Endodermal cell (in vitro differentiated cells): Measurements from ENCODE around the gene PFDN6. TPM values are rescaled to one million over a fixed set of nuclear protein-coding genes. Genes with fewer than 3 reads are reported as not detected.
"Not testable (repeated sequence)": the region's sequence is repeated elsewhere in the genome, so short reads cannot be mapped to it uniquely, and the experiment has no call there.

Experiments used
- DNase-seq: peaks from one replicate; pipeline ENCODE4 v3.0.0-alpha.2; 2017
- H3K27ac ChIP-seq: 2 replicates; pipeline ENCODE4 v1.5.1; 2013; ENCODE audit warnings: mild to moderate bottlenecking, low read depth, low read length, moderate library complexity
- H3K27me3 ChIP-seq: 2 replicates; pipeline ENCODE4 v1.6.1; 2013; ENCODE audit warnings: mild to moderate bottlenecking, low read length, moderate library complexity; ENCODE audit not compliant: insufficient read depth, control insufficient read depth, poor library complexity, severe bottlenecking
- H3K36me3 ChIP-seq: 2 replicates; pipeline ENCODE4 v1.7.0; 2013; ENCODE audit warnings: mild to moderate bottlenecking, low read length, moderate library complexity; ENCODE audit not compliant: control insufficient read depth, insufficient read depth
- H3K4me1 ChIP-seq: one replicate; pipeline ENCODE4 v1.7.0; 2013; ENCODE audit warnings: low read length; ENCODE audit not compliant: control insufficient read depth, insufficient read depth
- H3K4me3 ChIP-seq: 2 replicates; pipeline ENCODE4 v1.5.1; 2013; ENCODE audit warnings: mild to moderate bottlenecking, low read length, moderate library complexity
- H3K9ac ChIP-seq: 2 replicates; pipeline ENCODE4 v1.6.1; 2013; ENCODE audit warnings: mild to moderate bottlenecking, low read length, moderate library complexity; ENCODE audit not compliant: poor library complexity, severe bottlenecking; ENCODE audit errors: extremely low read depth
- H3K9me3 ChIP-seq: 2 replicates; pipeline ENCODE4 v1.6.1; 2013; ENCODE audit warnings: mild to moderate bottlenecking, low read length, moderate library complexity; ENCODE audit not compliant: control insufficient read depth
- H3K27ac Mint-ChIP-seq: 2 replicates; pipeline ENCODE4 v1.8.0; 2020; ENCODE audit warnings: mixed read lengths
- H3K27me3 Mint-ChIP-seq: 2 replicates; pipeline ENCODE4 v1.8.0; 2021; ENCODE audit warnings: mild to moderate bottlenecking, mixed read lengths; ENCODE audit not compliant: insufficient read depth
- H3K36me3 Mint-ChIP-seq: 2 replicates; pipeline ENCODE4 v1.8.0; 2020; ENCODE audit warnings: low read depth, mixed read lengths
- H3K4me1 Mint-ChIP-seq: 2 replicates; pipeline ENCODE4 v1.8.0; 2020; ENCODE audit warnings: mixed read lengths
- H3K4me3 Mint-ChIP-seq: 2 replicates; pipeline ENCODE4 v1.8.0; 2020; ENCODE audit warnings: mild to moderate bottlenecking, moderate library complexity, mixed read lengths
- H3K9me3 Mint-ChIP-seq: 2 replicates; pipeline ENCODE4 v1.8.0; 2020; ENCODE audit warnings: mild to moderate bottlenecking, mixed read lengths
- CTCF ChIP-seq: fragments of 200-600 bp; sonication (generic); conservative IDR thresholded peaks from 2 replicates; pipeline ENCODE4 v1.5.0; 2021; ENCODE audit warnings: antibody characterized with exemption, mild to moderate bottlenecking
- WGBS, 2 experiments: methylation state at CpG; one replicate each; pipeline versions ENCODE4 v1.1.5 to v1.1.7; 2013; ENCODE audit warnings: missing lambda C conversion rate in 2 of 2, mixed read lengths in 1 of 2; ENCODE audit not compliant: insufficient coverage in 1 of 2, insufficient read length in 1 of 2; 5-methylcytosine and 5-hydroxymethylcytosine counted together
- total RNA-seq, 2 donors: library from RNA; stranded (reverse); fragmentation: NEBNext Ultra II Directional in 1 of 2; extraction: Animal tissue kit (Norgen Biotek cat#: 25700) in 1 of 2; gene quantifications; 2 replicates in 1 of 2; 3 replicates in 1 of 2; pipeline ENCODE4 v1.2.1, GENCODE V29; 2021

Gene PFDN6
- total RNA-seq, 2 donors from 2014 or later = 69.9 to 86.4 TPM

GRCh38 chr6:33252759-33253158 lies 36.6 kb upstream of the PFDN6 start:
- Histone ChIP-seq H3K4me1 (peaks cover 5% of the 10 kb centered on the region), H3K9me3 (peaks cover 2% of the 10 kb centered on the region), H3K4me3 (no peak overlapping the region), H3K36me3 (peaks cover 26% of the 10 kb centered on the region), H3K9ac (no peak overlapping the region), H3K27ac (no peak overlapping the region), H3K27me3 (peaks cover 11% of the 10 kb centered on the region)
- no peak overlapping the region for H3K27ac Mint-ChIP-seq
- H3K9me3 Mint-ChIP-seq = peaks cover 7% of the 10 kb centered on the region
- peaks cover 4% of the 10 kb centered on the region for H3K27me3 Mint-ChIP-seq
- no peak overlapping the region for H3K4me3 Mint-ChIP-seq
- peaks cover 32% of the 10 kb centered on the region for H3K36me3 Mint-ChIP-seq
- DNase-seq = no peak
- TF ChIP-seq CTCF = no peak
- H3K4me1 Mint-ChIP-seq = peaks cover 14% of the 10 kb centered on the region

- no peaks in the 10 kb centered on the region for H3K27me3 ChIP-seq
- Mint-ChIP-seq H3K4me3 (no peak overlapping the region), H3K4me1 (peaks cover 7% of the 10 kb centered on the region), H3K27me3 (no peaks in the 10 kb centered on the region), H3K27ac (no peak overlapping the region), H3K36me3 (peaks cover 45% of the 10 kb centered on the region), H3K9me3 (peaks cover 16% of the 10 kb centered on the region)
- TF ChIP-seq CTCF = no peak
- DNase-seq = no peak
- H3K4me1 ChIP-seq = no peaks in the 10 kb centered on the region
- no peak overlapping the region for H3K4me3 ChIP-seq
- peaks cover 41% of the 10 kb centered on the region for H3K36me3 ChIP-seq
- no peak overlapping the region for H3K27ac ChIP-seq
- H3K9ac ChIP-seq = no peak overlapping the region
- 72 to 96% methylated on average over 2 to 4 of the region's 4 CpGs for WGBS, 2 experiments
- H3K9me3 ChIP-seq = peaks cover 17% of the 10 kb centered on the region
These were observed 34.8 kb upstream of the PFDN6 start for GRCh38 chr6:33254591-33254990.

- Mint-ChIP-seq H3K36me3 (peaks cover 59% of the 10 kb centered on the region), H3K9me3 (peaks cover 16% of the 10 kb centered on the region), H3K4me1 (no peaks in the 10 kb centered on the region), H3K27ac (no peak overlapping the region), H3K4me3 (no peak overlapping the region), H3K27me3 (no peaks in the 10 kb centered on the region)
- no peaks in the 10 kb centered on the region for H3K4me1 ChIP-seq
- TF ChIP-seq CTCF = no peak
- WGBS, 2 experiments = 94% methylated on average over 4 to 5 of the region's 5 CpGs
- H3K9ac ChIP-seq = no peak overlapping the region
- H3K9me3 ChIP-seq = peaks cover 19% of the 10 kb centered on the region
- no peak overlapping the region for H3K27ac ChIP-seq
- peaks cover 61% of the 10 kb centered on the region for H3K36me3 ChIP-seq
- no peaks in the 10 kb centered on the region for H3K27me3 ChIP-seq
- H3K4me3 ChIP-seq = no peak overlapping the region
- no peak for DNase-seq
These were observed 30.4 kb upstream of the PFDN6 start for GRCh38 chr6:33259032-33259431.

- not testable (repeated sequence) for H3K27me3 ChIP-seq, H3K4me3 ChIP-seq, H3K27ac ChIP-seq, H3K27me3 Mint-ChIP-seq, H3K4me1 Mint-ChIP-seq, DNase-seq, H3K4me1 ChIP-seq, H3K27ac Mint-ChIP-seq, H3K4me3 Mint-ChIP-seq, H3K9ac ChIP-seq
- H3K36me3 ChIP-seq = peaks cover 88% of the 10 kb centered on the region
- Mint-ChIP-seq H3K36me3 (peaks cover 75% of the 10 kb centered on the region), H3K9me3 (peaks cover 12% of the 10 kb centered on the region)
- WGBS, 2 experiments = 79 to 86% methylated on average over 3 of the region's 3 CpGs
- peaks cover 19% of the 10 kb centered on the region for H3K9me3 ChIP-seq
These were observed 26.9 kb upstream of the PFDN6 start for GRCh38 chr6:33262490-33262889.
